Keratinocyte (primary cell): ENCODE results near the gene OPRL1. TPM values are rescaled to one million over a fixed set of nuclear protein-coding genes. Genes with fewer than 3 reads are reported as not detected.
A peak's percentile ranks its signal among the peaks of the same experiment; 100 is the strongest.

ENCODE experiments used
- DNase-seq: peaks from one replicate; pipeline ENCODE4 v3.0.0-alpha.2; 2011; ENCODE audit warnings: low read depth, missing footprints, low spot score
- FAIRE-seq: peaks from 2 replicates; lab custom pipeline; 2011; peaks lifted over from hg19 to GRCh38; lab: Jason Lieb, UNC
- H2AFZ ChIP-seq: 2 replicates; pipeline ENCODE4 v1.6.0; 2012; ENCODE audit warnings: low read length, control low read depth, inconsistent platforms; ENCODE audit not compliant: control insufficient read depth
- H3K27ac ChIP-seq: 2 replicates; pipeline ENCODE4 v1.5.1; 2011; ENCODE audit warnings: low read length; ENCODE audit not compliant: control insufficient read depth, insufficient read depth
- H3K27me3 ChIP-seq: 3 replicates; pipeline ENCODE4 v1.6.0; 2011; ENCODE audit warnings: low read length; ENCODE audit not compliant: control insufficient read depth, insufficient read depth; ENCODE audit errors: extremely low read depth
- H3K36me3 ChIP-seq, 2 experiments: 2 replicates in 1 of 2; 3 replicates in 1 of 2; pipeline ENCODE4 v1.5.1; 2011; ENCODE audit warnings: low read length in 2 of 2, mild to moderate bottlenecking in 1 of 2; ENCODE audit not compliant: control insufficient read depth in 2 of 2, insufficient read depth in 2 of 2; ENCODE audit errors: extremely low read depth in 1 of 2
- H3K4me1 ChIP-seq: 3 replicates; pipeline ENCODE4 v1.5.1; 2011; ENCODE audit warnings: low read length; ENCODE audit not compliant: control insufficient read depth, insufficient read depth; ENCODE audit errors: extremely low read depth
- H3K4me2 ChIP-seq: 3 replicates; pipeline ENCODE4 v1.6.0; 2011; ENCODE audit warnings: low read depth, low read length; ENCODE audit not compliant: control insufficient read depth, insufficient read depth; ENCODE audit errors: extremely low read depth
- H3K4me3 ChIP-seq, 3 experiments: fragments of 200-600 bp in 1 of 3; sonication (generic) in 1 of 3; 2 replicates in 2 of 3; 3 replicates in 1 of 3; pipeline ENCODE4 v1.5.1; 2011 to 2016; ENCODE audit warnings: low read length in 3 of 3, mild to moderate bottlenecking in 3 of 3, control low read depth in 2 of 3, inconsistent platforms in 1 of 3, low read depth in 1 of 3, mixed read lengths in 1 of 3, mixed run types in 1 of 3, moderate library complexity in 1 of 3; ENCODE audit not compliant: control insufficient read depth in 2 of 3, insufficient read depth in 2 of 3; ENCODE audit errors: extremely low read depth in 1 of 3
- H3K79me2 ChIP-seq: 2 replicates; pipeline ENCODE4 v1.6.0; 2012; ENCODE audit warnings: low read length; ENCODE audit not compliant: control insufficient read depth, insufficient read depth
- H3K9ac ChIP-seq: 3 replicates; pipeline ENCODE4 v1.6.0; 2011; ENCODE audit warnings: low read length; ENCODE audit not compliant: control insufficient read depth, insufficient read depth; ENCODE audit errors: extremely low read depth
- H3K9me1 ChIP-seq: 3 replicates; pipeline ENCODE4 v1.6.0; 2011; ENCODE audit warnings: low read length; ENCODE audit not compliant: control insufficient read depth, insufficient read depth; ENCODE audit errors: extremely low read depth
- H3K9me3 ChIP-seq: 2 replicates; pipeline ENCODE4 v1.5.1; 2012; ENCODE audit warnings: low read depth, low read length; ENCODE audit not compliant: control insufficient read depth
- H4K20me1 ChIP-seq: 3 replicates; pipeline ENCODE4 v1.6.0; 2011; ENCODE audit warnings: low read length; ENCODE audit not compliant: control insufficient read depth, insufficient read depth; ENCODE audit errors: extremely low read depth
- EZH2 ChIP-seq: IDR thresholded peaks from one replicate; pipeline ENCODE4 v1.6.1; 2012; ENCODE audit warnings: inconsistent platforms, mild to moderate bottlenecking, low read length, moderate library complexity
- dilution Hi-C: fragments of 300-500 bp; cut with MboI; formaldehyde crosslinking; loops from one replicate; pipeline ENCODE4 v1.7.0; 2020; ENCODE audit warnings: low sequenced_read_pairs; ENCODE audit not compliant: extremely low pct_ligation_motif_present
- polyA plus RNA-seq, 5 experiments: library from polyadenylated mRNA; depleted of rRNA in 3 of 5; stranded (reverse) in 3 of 5; stranded (forward) in 1 of 5; unstranded in 1 of 5; fragments of >200 nt; gene quantifications; 1 replicate in 1 of 5; 2 replicates in 3 of 5; 3 replicates in 1 of 5; pipeline versions ENCODE4 v1.2.1 to v1.2.3, GENCODE V29; 2011 to 2012; ENCODE audit warnings: missing spikeins in 2 of 5, low read depth in 1 of 5, low replicate concordance in 1 of 5
- TF ChIP-seq, protein P1 (sequence below), 3 experiments: IDR thresholded peaks in 1 of 3; conservative IDR thresholded peaks in 1 of 3; optimal IDR thresholded peaks in 1 of 3; 2 replicates in 2 of 3; 3 replicates in 1 of 3; pipeline versions ENCODE3 to v1.5.1; 2011; ENCODE audit warnings: low read length in 3 of 3, mild to moderate bottlenecking in 3 of 3, moderate library complexity in 2 of 3, control low read depth in 1 of 3, inconsistent platforms in 1 of 3; ENCODE audit not compliant: insufficient read depth in 2 of 3; ENCODE audit errors: extremely low read depth in 1 of 3

The OPRL1 gene
- polyA plus RNA-seq, 1 donor (not counting 4 experiments of a cell fraction or from before 2014, with no cell fraction given): 0.25 TPM

- Histone ChIP-seq H3K4me1 (peaks cover 29% of the 10 kb centered on the region), H3K9ac (no peak overlapping the region), H3K4me3 (no peak overlapping the region), H3K36me3 (no peaks in the 10 kb centered on the region), H3K4me2 (no peak overlapping the region), H3K9me3 (no peaks in the 10 kb centered on the region), H3K79me2 (no peaks in the 10 kb centered on the region), H3K27ac (no peak overlapping the region), H4K20me1 (peaks cover 2% of the 10 kb centered on the region), H3K27me3 (no peaks in the 10 kb centered on the region), H2AFZ (no peak overlapping the region), H3K9me1 (no peaks in the 10 kb centered on the region)
- FAIRE-seq: no peak
- TF ChIP-seq, protein P1, sequence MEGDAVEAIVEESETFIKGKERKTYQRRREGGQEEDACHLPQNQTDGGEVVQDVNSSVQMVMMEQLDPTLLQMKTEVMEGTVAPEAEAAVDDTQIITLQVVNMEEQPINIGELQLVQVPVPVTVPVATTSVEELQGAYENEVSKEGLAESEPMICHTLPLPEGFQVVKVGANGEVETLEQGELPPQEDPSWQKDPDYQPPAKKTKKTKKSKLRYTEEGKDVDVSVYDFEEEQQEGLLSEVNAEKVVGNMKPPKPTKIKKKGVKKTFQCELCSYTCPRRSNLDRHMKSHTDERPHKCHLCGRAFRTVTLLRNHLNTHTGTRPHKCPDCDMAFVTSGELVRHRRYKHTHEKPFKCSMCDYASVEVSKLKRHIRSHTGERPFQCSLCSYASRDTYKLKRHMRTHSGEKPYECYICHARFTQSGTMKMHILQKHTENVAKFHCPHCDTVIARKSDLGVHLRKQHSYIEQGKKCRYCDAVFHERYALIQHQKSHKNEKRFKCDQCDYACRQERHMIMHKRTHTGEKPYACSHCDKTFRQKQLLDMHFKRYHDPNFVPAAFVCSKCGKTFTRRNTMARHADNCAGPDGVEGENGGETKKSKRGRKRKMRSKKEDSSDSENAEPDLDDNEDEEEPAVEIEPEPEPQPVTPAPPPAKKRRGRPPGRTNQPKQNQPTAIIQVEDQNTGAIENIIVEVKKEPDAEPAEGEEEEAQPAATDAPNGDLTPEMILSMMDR (optimal IDR thresholded peaks at IDR 0.05 in 1 of 3, IDR thresholded peaks at IDR 0.05 in 1 of 3, conservative IDR thresholded peaks at IDR 0.05 in 1 of 3; ENCODE audit: extremely low read depth in 1 of 3, insufficient read depth in 2 of 3, low read length in 3 of 3): no peak
- no peak for TF ChIP-seq EZH2
- dilution Hi-C loops: no loop called here
- DNase-seq: no peak
These were observed 22.8 kb upstream of the OPRL1 start for GRCh38 chr20:64056889-64057627.

DNA sequence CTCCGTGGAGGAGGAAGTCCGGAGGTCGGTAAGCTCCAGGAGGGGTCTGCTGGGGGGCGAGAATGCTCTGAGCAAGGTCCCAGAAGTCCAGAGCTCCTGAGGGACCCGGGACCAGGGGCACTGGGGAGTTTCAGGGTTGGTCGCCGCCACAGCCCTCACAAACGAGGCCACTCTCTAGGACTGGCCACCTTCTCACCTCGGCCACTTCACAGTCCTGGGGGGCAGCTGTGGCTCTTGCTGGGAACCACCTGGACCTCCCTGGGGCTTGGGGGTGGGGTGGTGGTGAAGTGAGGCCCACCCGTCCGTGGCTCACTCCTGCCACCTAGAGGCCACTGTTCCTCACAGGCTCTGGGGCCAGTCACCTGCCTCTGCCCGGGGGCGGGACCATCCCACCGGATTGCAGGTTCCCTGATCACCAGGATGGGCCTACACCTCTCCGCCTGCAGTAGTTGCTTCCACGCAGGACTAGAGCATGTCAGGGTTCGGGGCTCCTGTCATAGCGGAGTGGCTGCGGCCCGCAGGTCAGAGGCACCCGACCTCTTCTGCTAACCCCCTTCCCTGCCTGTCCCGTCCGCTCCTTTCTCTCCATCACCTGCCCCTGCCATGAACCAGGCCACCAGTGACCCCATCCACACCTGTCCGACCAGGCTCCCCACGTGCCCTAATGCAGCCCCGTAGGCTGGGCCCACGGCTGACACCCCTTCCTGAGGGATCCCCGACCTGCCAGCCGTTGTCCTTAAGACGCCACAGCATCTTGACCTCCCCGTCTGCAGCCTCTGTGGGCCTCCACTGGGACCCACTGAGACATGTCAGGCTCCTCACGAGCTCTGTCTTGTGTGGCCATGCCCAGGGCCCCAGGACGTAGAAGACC, 22.0 kb upstream of the OPRL1 start:
- no peaks in the 10 kb centered on the region for H3K36me3 ChIP-seq
- no peaks in the 10 kb centered on the region for H3K27me3 ChIP-seq
- no peaks in the 10 kb centered on the region for H3K9me1 ChIP-seq
- dilution Hi-C loops: no loop called here
- no peak for TF ChIP-seq EZH2
- TF ChIP-seq, protein P1 (optimal IDR thresholded peaks at IDR 0.05 in 1 of 3, IDR thresholded peaks at IDR 0.05 in 1 of 3, conservative IDR thresholded peaks at IDR 0.05 in 1 of 3; ENCODE audit: extremely low read depth in 1 of 3, insufficient read depth in 2 of 3, low read length in 3 of 3): peak; percentile 84 to 96 (median 96)
- H2AFZ ChIP-seq: no peak overlapping the region
- no peaks in the 10 kb centered on the region for H3K9me3 ChIP-seq
- DNase-seq (no peak), FAIRE-seq (no peak)
- no peak overlapping the region for H3K9ac ChIP-seq
- peaks cover 2% of the 10 kb centered on the region for H4K20me1 ChIP-seq
- H3K79me2 ChIP-seq: no peaks in the 10 kb centered on the region
- H3K27ac ChIP-seq: no peak overlapping the region
- H3K4me3 ChIP-seq: no peak overlapping the region
- no peak overlapping the region for H3K4me2 ChIP-seq
- H3K4me1 ChIP-seq: peaks cover 32% of the 10 kb centered on the region
